A549 (cell line): Measurements from ENCODE around the gene GPR15. TPM values are rescaled to one million over a fixed set of nuclear protein-coding genes. Genes with fewer than 3 reads are reported as not detected.

Experiments
- ATAC-seq, 2 experiments: fragments of 200-7000 bp in 1 of 2; fragments of >200 bp in 1 of 2; cut with Nextera tagmentation in 1 of 2; cut with Tn5 transposase in 1 of 2; 3 replicates each; pipeline versions ENCODE4 v1.8.0 to v1.9.1; 2018 to 2020; ENCODE audit warnings: mild to moderate bottlenecking in 1 of 2, moderate library complexity in 1 of 2
- CTCF ChIA-PET: fragments of 300-600 bp; sonication (Branson Sonifier 250); formaldehyde crosslinking; extraction: SDS; loops from one replicate; lab custom pipeline; 2021; ENCODE audit warnings: antibody characterized with exemption, inconsistent platforms; lab: Yijun Ruan, JAX
- POLR2A ChIA-PET: fragments of 350-600 bp; formaldehyde crosslinking; extraction: SDS; loops from one replicate; lab custom pipeline; 2021; ENCODE audit warnings: antibody characterized with exemption, inconsistent platforms; lab: Yijun Ruan, JAX
- DNase-seq, 2 experiments: peaks; one replicate each; pipeline versions ENCODE4 v3.0.0 to v3.0.0-alpha.2; 2011 to 2016; ENCODE audit warnings: low read depth in 1 of 2, low spot score in 1 of 2
- FAIRE-seq: peaks from 2 replicates; lab custom pipeline; 2011; peaks lifted over from hg19 to GRCh38; lab: Jason Lieb, UNC
- H3K27ac ChIP-seq, 2 experiments: fragments of >200 bp; sonication (Bioruptor Twin); formaldehyde crosslinking; 3 replicates each; pipeline ENCODE4 v1.5.1; 2016 to 2017
- H3K4me1 ChIP-seq: fragments of >200 bp; sonication (Bioruptor Twin); formaldehyde crosslinking; 3 replicates; pipeline ENCODE4 v1.6.1; 2016
- H3K4me2 ChIP-seq: fragments of >200 bp; sonication (Bioruptor Twin); formaldehyde crosslinking; 3 replicates; pipeline ENCODE4 v1.6.1; 2016
- H3K4me3 ChIP-seq: fragments of >200 bp; sonication (Bioruptor Twin); formaldehyde crosslinking; 3 replicates; pipeline ENCODE4 v1.5.1; 2016
- H3K9me3 ChIP-seq: fragments of >200 bp; sonication (Bioruptor Twin); formaldehyde crosslinking; 3 replicates; pipeline ENCODE4 v1.6.1; 2016
- BHLHE40 ChIP-seq: IDR thresholded peaks from 2 replicates; pipeline ENCODE4 v1.6.1; 2012; ENCODE audit warnings: low read depth, low read length, inconsistent platforms
- CBX2 ChIP-seq: fragments of 200-600 bp; sonication (generic); IDR thresholded peaks from 2 replicates; pipeline ENCODE4 v1.6.1; 2016; ENCODE audit warnings: low read depth, mild to moderate bottlenecking, borderline replicate concordance
- EHF ChIP-seq: fragments of 250-450 bp; sonication (Bioruptor Pico); IDR thresholded peaks from 2 replicates; pipeline ENCODE4 v1.5.0; 2020; ENCODE audit warnings: mild to moderate bottlenecking
- EHMT2 ChIP-seq: fragments of 200-600 bp; sonication (generic); IDR thresholded peaks from 2 replicates; pipeline ENCODE4 v1.6.1; 2016; ENCODE audit warnings: antibody characterized with exemption, low read depth, mild to moderate bottlenecking, moderate library complexity
- ESRRA ChIP-seq: fragments of 150-350 bp; IDR thresholded peaks from 2 replicates; pipeline ENCODE4 v1.6.1; 2014; ENCODE audit warnings: mild to moderate bottlenecking, low read length, borderline replicate concordance
- FOSL2 ChIP-seq, 2 experiments: fragments of 450-650 bp in 1 of 2; fragments of >200 bp in 1 of 2; sonication (Bioruptor Twin) in 1 of 2; formaldehyde crosslinking; IDR thresholded peaks; 2 replicates each; pipeline versions ENCODE4 v1.5.0 to v1.6.1; 2016 to 2020; ENCODE audit warnings: mild to moderate bottlenecking in 1 of 2, moderate library complexity in 1 of 2
- GATA3 ChIP-seq: IDR thresholded peaks from 2 replicates; pipeline ENCODE4 v1.6.1; 2012; ENCODE audit warnings: borderline replicate concordance
- HOXA7 ChIP-seq: fragments of 250-450 bp; sonication (Bioruptor Pico); IDR thresholded peaks from 2 replicates; pipeline ENCODE4 v1.5.0; 2020; ENCODE audit warnings: mild to moderate bottlenecking, moderate library complexity
- HOXB5 ChIP-seq: fragments of 250-450 bp; sonication (Bioruptor Pico); IDR thresholded peaks from 2 replicates; pipeline ENCODE4 v1.5.0; 2020; ENCODE audit warnings: mild to moderate bottlenecking, moderate library complexity
- JUNB ChIP-seq: fragments of >200 bp; sonication (Bioruptor Twin); formaldehyde crosslinking; IDR thresholded peaks from 2 replicates; pipeline ENCODE4 v1.6.1; 2016
- NPAS2 ChIP-seq: fragments of 250-450 bp; sonication (Bioruptor Pico); IDR thresholded peaks from 2 replicates; pipeline ENCODE4 v1.8.0; 2022; ENCODE audit warnings: mild to moderate bottlenecking, moderate library complexity, borderline replicate concordance
- RAD21 ChIP-seq, 2 experiments: fragments of >200 bp in 1 of 2; sonication (Bioruptor Twin) in 1 of 2; formaldehyde crosslinking in 1 of 2; IDR thresholded peaks in 1 of 2; conservative IDR thresholded peaks in 1 of 2; 2 replicates in 1 of 2; 3 replicates in 1 of 2; pipeline ENCODE4 v1.6.1; 2012 to 2018; ENCODE audit warnings: inconsistent platforms in 1 of 2
- RARB ChIP-seq: fragments of 250-450 bp; sonication (Bioruptor Pico); IDR thresholded peaks from 2 replicates; pipeline ENCODE4 v1.8.0; 2021; ENCODE audit warnings: mild to moderate bottlenecking, moderate library complexity
- RNF2 ChIP-seq: fragments of 200-600 bp; sonication (generic); IDR thresholded peaks from 2 replicates; pipeline ENCODE4 v1.6.1; 2016; ENCODE audit warnings: low read depth, mild to moderate bottlenecking, antibody characterized with exemption, moderate library complexity, borderline replicate concordance
- TFCP2L1 ChIP-seq: fragments of 250-450 bp; sonication (Bioruptor Pico); IDR thresholded peaks from 2 replicates; pipeline ENCODE4 v1.5.0; 2021; ENCODE audit warnings: mild to moderate bottlenecking
- TP53 ChIP-seq: fragments of 250-450 bp; sonication (Bioruptor Pico); IDR thresholded peaks from 2 replicates; pipeline ENCODE4 v1.5.0; 2021; ENCODE audit warnings: mild to moderate bottlenecking, moderate library complexity
- ZFP36 ChIP-seq: fragments of 450-650 bp; IDR thresholded peaks from 2 replicates; pipeline ENCODE4 v1.6.1; 2014; ENCODE audit warnings: borderline replicate concordance; ENCODE audit not compliant: partially characterized antibody
- WGBS: methylation state at CpG from one replicate; pipeline ENCODE4 v1.1.6; 2017; ENCODE audit errors: missing lambda C conversion rate; 5-methylcytosine and 5-hydroxymethylcytosine counted together
- polyA plus RNA-seq, 4 experiments: library from polyadenylated mRNA; depleted of rRNA in 3 of 4; stranded (reverse); fragments of >200 nt; fragmentation: RNase III in 1 of 4; extraction: RNeasy Plus Mini Kit Qiagen cat#74134 plus additional on column Dnase treatment in 1 of 4; gene quantifications; 2 replicates in 3 of 4; 3 replicates in 1 of 4; pipeline ENCODE4 v1.2.3, GENCODE V29; 2011 to 2017
- TF ChIP-seq, protein P1 (sequence below): fragments of 450-650 bp; IDR thresholded peaks from 2 replicates; pipeline ENCODE4 v1.6.1; 2014; ENCODE audit warnings: antibody characterized with exemption
- TF ChIP-seq, protein P2 (sequence below): fragments of >200 bp; sonication (Bioruptor Twin); formaldehyde crosslinking; IDR thresholded peaks from 2 replicates; pipeline ENCODE4 v1.6.1; 2016
- TF ChIP-seq, protein P3 (sequence below): IDR thresholded peaks from 2 replicates; pipeline ENCODE4 v1.6.1; 2012

Gene GPR15
- polyA plus RNA-seq, 2 of the 4 experiments (the other 2 are of a cell fraction): not detected

DNA sequence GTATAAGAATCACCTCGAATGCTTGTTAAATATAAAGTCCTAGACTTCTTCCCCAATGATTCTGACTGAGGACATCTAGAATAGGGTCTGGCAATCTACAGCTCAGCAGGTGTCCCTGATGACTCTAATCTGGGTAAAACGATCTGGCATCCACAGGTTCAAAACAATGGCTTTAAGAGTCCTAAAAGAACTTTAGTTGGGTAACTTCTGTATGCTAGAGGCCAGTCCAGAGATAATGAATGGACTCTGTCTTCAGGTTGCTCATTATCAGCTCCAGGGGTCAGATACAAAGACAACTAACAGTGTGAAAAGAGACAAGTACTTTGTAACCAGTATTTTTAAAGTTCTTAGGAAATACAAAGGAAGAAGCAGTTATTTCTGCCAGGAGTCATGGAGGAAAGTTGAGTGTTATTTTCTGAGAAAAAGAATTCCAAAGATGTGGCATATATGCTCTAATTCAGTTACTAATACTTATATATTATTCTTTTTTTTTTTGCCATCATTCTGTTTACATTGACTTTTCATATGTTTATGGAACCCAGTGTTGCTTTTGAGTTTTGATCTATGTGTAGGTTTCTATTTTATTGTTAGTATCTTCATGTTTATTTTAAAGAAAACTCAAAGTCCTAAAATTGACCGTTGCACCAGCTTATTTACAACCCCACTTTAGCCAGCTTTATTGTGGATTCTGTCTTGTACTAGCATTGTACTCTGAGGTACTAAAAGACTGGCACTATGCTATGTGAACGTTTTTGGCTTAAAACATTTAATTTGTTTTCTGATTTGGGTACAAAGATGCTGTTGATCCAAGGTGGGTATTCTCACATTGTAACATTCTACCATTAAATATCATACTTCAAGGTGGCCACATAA is 3.1 kb upstream of the GPR15 start:
- WGBS: 7% methylated on average over 4 of the region's 4 CpGs
- no peak overlapping the region for H3K4me2 ChIP-seq
- POLR2A ChIA-PET: no interaction called here
- H3K4me1 ChIP-seq: no peaks in the 10 kb centered on the region
- no peak for FAIRE-seq
- H3K27ac ChIP-seq: no peak overlapping the region
- no peaks in the 10 kb centered on the region for H3K9me3 ChIP-seq
- H3K4me3 ChIP-seq: no peak overlapping the region
- ATAC-seq: no peak
- CTCF ChIA-PET: interaction anchor here (0.8 kb wide), 1 partner anchor 343 kb away, joined by 4 read pairs; no protein-coding TSS in a partner anchor
- no peak for DNase-seq
- TF ChIP-seq HOXB5 (CRISPR knock-in tag) (no peak), EHMT2 (no peak), GATA3 (no peak), RARB (CRISPR knock-in tag) (no peak), ESRRA (no peak), ZFP36 (no peak), NPAS2 (CRISPR knock-in tag) (no peak), CBX2 (no peak), TFCP2L1 (CRISPR knock-in tag) (no peak), TP53 (no peak), HOXA7 (CRISPR knock-in tag) (no peak)
- TF ChIP-seq, protein P1, sequence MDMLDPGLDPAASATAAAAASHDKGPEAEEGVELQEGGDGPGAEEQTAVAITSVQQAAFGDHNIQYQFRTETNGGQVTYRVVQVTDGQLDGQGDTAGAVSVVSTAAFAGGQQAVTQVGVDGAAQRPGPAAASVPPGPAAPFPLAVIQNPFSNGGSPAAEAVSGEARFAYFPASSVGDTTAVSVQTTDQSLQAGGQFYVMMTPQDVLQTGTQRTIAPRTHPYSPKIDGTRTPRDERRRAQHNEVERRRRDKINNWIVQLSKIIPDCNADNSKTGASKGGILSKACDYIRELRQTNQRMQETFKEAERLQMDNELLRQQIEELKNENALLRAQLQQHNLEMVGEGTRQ: no peak
- TF ChIP-seq, all 56 proteins: peak for 0

DNA sequence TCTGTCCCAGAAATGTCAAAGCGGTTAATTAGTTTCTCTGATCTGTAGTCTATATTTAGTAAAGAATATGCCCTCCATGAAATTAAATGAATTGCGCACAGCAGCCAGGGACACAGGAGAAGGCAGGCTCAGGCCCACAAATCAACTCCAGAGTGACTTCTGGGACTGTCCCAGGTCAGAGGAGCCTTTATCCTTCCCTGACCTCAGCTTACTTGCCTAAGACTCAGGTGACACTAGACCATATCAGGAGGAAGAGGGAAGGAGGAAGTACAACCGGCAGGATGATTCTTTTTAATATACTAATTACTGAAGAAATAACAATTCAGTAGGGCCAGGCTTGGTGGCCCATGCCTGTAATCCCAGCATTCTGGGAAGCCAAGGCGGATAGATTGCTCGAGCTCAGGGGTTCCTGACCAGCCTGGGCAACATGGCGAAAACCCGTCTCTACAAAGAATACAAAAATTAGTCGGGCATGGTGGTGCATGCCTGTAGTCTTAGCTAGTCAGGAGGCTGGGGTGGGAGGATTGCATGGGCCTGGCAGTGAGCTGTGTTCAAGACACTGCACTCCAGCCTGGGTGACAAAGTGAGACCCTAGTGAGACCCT is 1.8 kb upstream of the GPR15 start:
- ATAC-seq: no peak
- Histone ChIP-seq H3K4me3 (no peak overlapping the region), H3K9me3 (no peaks in the 10 kb centered on the region), H3K27ac (no peak overlapping the region), H3K4me2 (no peak overlapping the region), H3K4me1 (no peaks in the 10 kb centered on the region)
- 82% methylated on average over 8 of the region's 8 CpGs for WGBS
- DNase-seq: no peak
- FAIRE-seq: no peak
- POLR2A ChIA-PET: no interaction called here
- CTCF ChIA-PET: no interaction called here
- TF ChIP-seq, protein P2, sequence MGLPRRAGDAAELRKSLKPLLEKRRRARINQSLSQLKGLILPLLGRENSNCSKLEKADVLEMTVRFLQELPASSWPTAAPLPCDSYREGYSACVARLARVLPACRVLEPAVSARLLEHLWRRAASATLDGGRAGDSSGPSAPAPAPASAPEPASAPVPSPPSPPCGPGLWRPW: no peak
- TF ChIP-seq, protein P3, sequence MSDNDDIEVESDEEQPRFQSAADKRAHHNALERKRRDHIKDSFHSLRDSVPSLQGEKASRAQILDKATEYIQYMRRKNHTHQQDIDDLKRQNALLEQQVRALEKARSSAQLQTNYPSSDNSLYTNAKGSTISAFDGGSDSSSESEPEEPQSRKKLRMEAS: no peak

DNA sequence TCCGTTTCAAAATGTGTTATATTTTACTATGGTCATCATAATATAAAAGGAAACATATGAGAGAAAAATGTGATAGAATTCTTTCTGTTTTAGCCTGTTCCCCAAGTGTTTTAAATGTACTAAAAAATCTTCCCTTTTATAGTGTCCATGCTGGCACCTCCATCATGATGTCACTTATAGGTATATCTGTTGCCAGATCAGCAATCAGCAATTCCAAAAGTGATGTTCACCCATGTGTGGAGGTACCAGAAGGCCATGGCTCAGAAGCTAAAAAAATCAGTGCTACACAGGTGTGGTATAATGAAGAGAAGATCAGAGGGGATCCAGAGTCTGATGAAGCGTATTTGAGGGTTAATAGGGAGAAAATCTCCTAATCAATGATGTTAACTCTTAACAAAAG is 1.1 kb upstream of the GPR15 start:
- 33% methylated on average over 2 of the region's 2 CpGs for WGBS
- TF ChIP-seq EHF (CRISPR knock-in tag) (no peak), GATA3 (no peak), TFCP2L1 (CRISPR knock-in tag) (no peak), BHLHE40 (no peak), RAD21 (conservative IDR thresholded peaks at IDR 0.05 in 1 of 2, IDR thresholded peaks at IDR 0.05 in 1 of 2) (no peak), RNF2 (no peak), JUNB (no peak), FOSL2 (IDR thresholded peaks at IDR 0.05) (no peak), FOSL2 (CRISPR knock-in tag; IDR thresholded peaks at IDR 0.05) (no peak)
- DNase-seq: no peak
- no peak overlapping the region for H3K4me2 ChIP-seq
- H3K4me3 ChIP-seq: no peak overlapping the region
- ChIA-PET POLR2A (no interaction called here), CTCF (no interaction called here)
- no peak for ATAC-seq
- no peaks in the 10 kb centered on the region for H3K4me1 ChIP-seq
- H3K27ac ChIP-seq: no peak overlapping the region
- FAIRE-seq: no peak
- H3K9me3 ChIP-seq: no peaks in the 10 kb centered on the region
